SK-N-SH (cell line): Measurements from ENCODE around the gene GALE. TPM values are rescaled to one million over a fixed set of nuclear protein-coding genes. Genes with fewer than 3 reads are reported as not detected.

Experiments used
- CTCF ChIA-PET: fragments of 300-600, 350-600 bp; formaldehyde crosslinking; extraction: SDS; loops from one replicate; lab custom pipeline; 2021; lab: Yijun Ruan, JAX
- POLR2A ChIA-PET: fragments of 350-600 bp; sonication (Branson Sonifier 250); formaldehyde crosslinking; extraction: SDS; loops from one replicate; lab custom pipeline; 2020; ENCODE audit warnings: antibody characterized with exemption, inconsistent platforms; lab: Yijun Ruan, JAX
- DNase-seq: peaks from one replicate; pipeline ENCODE4 v3.0.0; 2012
- H2AFZ ChIP-seq: fragments of 200-600 bp; sonication (generic); 2 replicates; pipeline ENCODE4 v1.8.1; 2016; ENCODE audit warnings: antibody characterized with exemption, mild to moderate bottlenecking, low read depth
- H3F3A ChIP-seq: fragments of 200-600 bp; sonication (generic); replicated peaks from 2 replicates; pipeline ENCODE3; 2016; ENCODE audit warnings: antibody characterized with exemption, mild to moderate bottlenecking; ENCODE audit not compliant: insufficient read depth
- H3K27ac ChIP-seq, 2 experiments: fragments of 200-500 bp in 1 of 2; fragments of 200-600 bp in 1 of 2; sonication (Bioruptor generic) in 1 of 2; sonication (generic), shearing (Covaris generic) in 1 of 2; 2 replicates each; pipeline versions ENCODE4 v1.5.1 to v1.6.1; 2014 to 2016; ENCODE audit warnings: low read depth in 2 of 2, inconsistent platforms in 1 of 2, low read length in 1 of 2, mild to moderate bottlenecking in 1 of 2, mixed read lengths in 1 of 2
- H3K27me3 ChIP-seq: fragments of 200-600 bp; sonication (generic), shearing (Covaris generic); 2 replicates; pipeline ENCODE4 v1.6.1; 2016; ENCODE audit warnings: mixed run types; ENCODE audit not compliant: insufficient read depth
- H3K36me3 ChIP-seq, 2 experiments: fragments of 200-500 bp in 1 of 2; fragments of 200-600 bp in 1 of 2; sonication (Bioruptor generic) in 1 of 2; sonication (generic) in 1 of 2; replicated peaks in 1 of 2; 2 replicates each; pipeline versions ENCODE3 to v1.5.1; 2014 to 2016; ENCODE audit warnings: low read length in 1 of 2, mild to moderate bottlenecking in 1 of 2; ENCODE audit not compliant: insufficient read depth in 2 of 2, control insufficient read depth in 1 of 2
- H3K4me1 ChIP-seq, 2 experiments: fragments of 200-500 bp in 1 of 2; fragments of 200-600 bp in 1 of 2; sonication (Bioruptor generic) in 1 of 2; sonication (generic), shearing (Covaris generic) in 1 of 2; 2 replicates each; pipeline versions ENCODE4 v1.5.1 to v1.6.1; 2014 to 2016; ENCODE audit warnings: low read depth in 1 of 2, low read length in 1 of 2, mixed run types in 1 of 2; ENCODE audit not compliant: insufficient read depth in 2 of 2, control insufficient read depth in 1 of 2
- H3K4me2 ChIP-seq: fragments of 200-600 bp; sonication (generic), shearing (Covaris generic); 2 replicates; pipeline ENCODE4 v1.6.1; 2017; ENCODE audit warnings: mixed run types
- H3K4me3 ChIP-seq, 2 experiments: fragments of 200-500 bp in 1 of 2; fragments of 200-600 bp in 1 of 2; sonication (Bioruptor generic) in 1 of 2; sonication (generic), shearing (Covaris generic) in 1 of 2; 2 replicates each; pipeline versions ENCODE4 v1.5.1 to v1.8.1; 2014 to 2016; ENCODE audit warnings: low read depth in 2 of 2, inconsistent platforms in 1 of 2, low read length in 1 of 2, mild to moderate bottlenecking in 1 of 2, mixed read lengths in 1 of 2, moderate library complexity in 1 of 2
- H3K79me2 ChIP-seq: fragments of 200-600 bp; sonication (generic); 2 replicates; pipeline ENCODE4 v1.8.1; 2017; ENCODE audit warnings: mild to moderate bottlenecking; ENCODE audit not compliant: insufficient read depth
- H3K9ac ChIP-seq: fragments of 200-600 bp; sonication (generic); 2 replicates; pipeline ENCODE4 v1.6.1; 2017; ENCODE audit warnings: mixed run types
- H3K9me2 ChIP-seq: fragments of 200-600 bp; sonication (generic); 2 replicates; pipeline ENCODE4 v1.6.1; 2017; ENCODE audit warnings: mixed run types
- H3K9me3 ChIP-seq: fragments of 200-600 bp; sonication (generic); 2 replicates; pipeline ENCODE4 v1.6.1; 2017; ENCODE audit warnings: mixed run types, mild to moderate bottlenecking, moderate library complexity
- H4K20me1 ChIP-seq: fragments of 200-600 bp; sonication (generic); 2 replicates; pipeline ENCODE4 v1.6.1; 2017; ENCODE audit warnings: mild to moderate bottlenecking, mixed run types; ENCODE audit not compliant: insufficient read depth
- EP300 ChIP-seq, 2 experiments: IDR thresholded peaks; 2 replicates each; pipeline versions ENCODE4 v1.4.0 to v1.6.1; 2012; ENCODE audit warnings: borderline replicate concordance in 1 of 2, low read depth in 1 of 2, low read length in 1 of 2
- EZH2phosphoT487 ChIP-seq: fragments of 200-600 bp; sonication (generic); IDR thresholded peaks from 2 replicates; pipeline ENCODE4 v1.6.1; 2017; ENCODE audit warnings: low read depth, mixed run types, mild to moderate bottlenecking, antibody characterized with exemption, moderate library complexity, borderline replicate concordance
- FOSL2 ChIP-seq: IDR thresholded peaks from 2 replicates; pipeline ENCODE4 v1.4.0; 2012; ENCODE audit warnings: low read depth, mild to moderate bottlenecking, moderate library complexity, borderline replicate concordance
- FOXM1 ChIP-seq: IDR thresholded peaks from 2 replicates; pipeline ENCODE4 v1.4.0; 2012; ENCODE audit warnings: low read depth, mild to moderate bottlenecking
- MEF2A ChIP-seq: IDR thresholded peaks from 2 replicates; pipeline ENCODE4 v1.4.0; 2012; ENCODE audit warnings: low read depth, borderline replicate concordance
- MXI1 ChIP-seq: IDR thresholded peaks from 2 replicates; pipeline ENCODE4 v1.6.1; 2012; ENCODE audit warnings: mild to moderate bottlenecking, low read depth, low read length, improper control_type of control experiment
- NFIC ChIP-seq: IDR thresholded peaks from 2 replicates; pipeline ENCODE4 v1.4.0; 2012; ENCODE audit warnings: borderline replicate concordance
- NRF1 ChIP-seq: IDR thresholded peaks from 2 replicates; pipeline ENCODE4 v1.6.1; 2012; ENCODE audit warnings: low read depth, mild to moderate bottlenecking, low read length
- RAD21 ChIP-seq: IDR thresholded peaks from 2 replicates; pipeline ENCODE4 v1.6.1; 2012; ENCODE audit warnings: mild to moderate bottlenecking, low read length
- RCOR1 ChIP-seq: fragments of 150-350 bp; IDR thresholded peaks from 2 replicates; pipeline ENCODE4 v1.6.1; 2017; ENCODE audit warnings: antibody characterized with exemption, low read length
- RXRA ChIP-seq: IDR thresholded peaks from 2 replicates; pipeline ENCODE4 v1.4.0; 2012; ENCODE audit warnings: low read depth, mild to moderate bottlenecking, borderline replicate concordance
- SMC3 ChIP-seq: IDR thresholded peaks from 2 replicates; pipeline ENCODE4 v1.6.1; 2012; ENCODE audit warnings: low read depth, low read length, improper control_type of control experiment
- TCF12 ChIP-seq: IDR thresholded peaks from 2 replicates; pipeline ENCODE4 v1.4.0; 2012
- WGBS: methylation state at CpG from one replicate; pipeline ENCODE4 v1.1.6; 2017; ENCODE audit warnings: low lambda C conversion rate; 5-methylcytosine and 5-hydroxymethylcytosine counted together
- polyA plus RNA-seq, 3 experiments: library from polyadenylated mRNA; depleted of rRNA; stranded (reverse); fragments of >200 nt; gene quantifications; 2 replicates each; pipeline ENCODE4 v1.2.3, GENCODE V29; 2012
- TF ChIP-seq, protein P1 (sequence below): IDR thresholded peaks from 2 replicates; pipeline ENCODE4 v1.4.0; 2012; ENCODE audit warnings: low read depth, borderline replicate concordance
- TF ChIP-seq, protein P2 (sequence below): fragments of 150-350 bp; IDR thresholded peaks from 2 replicates; pipeline ENCODE4 v1.6.1; 2017; ENCODE audit warnings: antibody characterized with exemption, low read length, low read depth, borderline replicate concordance
- TF ChIP-seq, protein P3 (sequence below): fragments of 150-350 bp; IDR thresholded peaks from 2 replicates; pipeline ENCODE4 v1.6.1; 2016; ENCODE audit warnings: mild to moderate bottlenecking, low read depth, low read length
- TF ChIP-seq, protein P4 (sequence below): IDR thresholded peaks from 2 replicates; pipeline ENCODE4; 2012
- TF ChIP-seq, protein P5 (sequence below): fragments of 200-600 bp; sonication (generic); IDR thresholded peaks from 2 replicates; pipeline ENCODE4 v1.6.1; 2017; ENCODE audit warnings: antibody characterized with exemption, mild to moderate bottlenecking, moderate library complexity

Gene GALE
- polyA plus RNA-seq, 1 of the 3 experiments (the other 2 are of a cell fraction), result 71.7 TPM

DNA sequence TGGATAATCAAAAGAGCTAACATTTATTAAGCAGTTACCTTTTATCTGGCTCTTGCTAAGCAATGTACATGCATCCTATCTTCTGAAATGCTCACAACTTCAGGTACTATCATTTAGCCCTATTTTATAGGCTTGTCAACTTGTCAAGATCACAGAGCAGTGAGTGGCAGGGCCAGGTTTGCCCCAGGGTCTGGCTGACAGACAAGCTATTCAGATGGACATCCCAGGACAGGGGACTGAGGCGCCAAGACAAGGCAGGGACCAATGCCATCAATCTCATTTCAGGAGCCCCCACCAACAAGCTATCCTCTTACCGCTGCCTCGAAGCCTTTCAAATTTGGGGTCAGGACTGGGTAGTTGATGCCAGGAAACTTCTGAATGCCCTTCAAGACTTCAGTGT, 15.8 kb upstream of the GALE start (continued):
- TF ChIP-seq FOSL2 (no peak), NRF1 (no peak)
- TF ChIP-seq, protein P1, sequence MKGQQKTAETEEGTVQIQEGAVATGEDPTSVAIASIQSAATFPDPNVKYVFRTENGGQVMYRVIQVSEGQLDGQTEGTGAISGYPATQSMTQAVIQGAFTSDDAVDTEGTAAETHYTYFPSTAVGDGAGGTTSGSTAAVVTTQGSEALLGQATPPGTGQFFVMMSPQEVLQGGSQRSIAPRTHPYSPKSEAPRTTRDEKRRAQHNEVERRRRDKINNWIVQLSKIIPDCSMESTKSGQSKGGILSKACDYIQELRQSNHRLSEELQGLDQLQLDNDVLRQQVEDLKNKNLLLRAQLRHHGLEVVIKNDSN, result no peak

DNA sequence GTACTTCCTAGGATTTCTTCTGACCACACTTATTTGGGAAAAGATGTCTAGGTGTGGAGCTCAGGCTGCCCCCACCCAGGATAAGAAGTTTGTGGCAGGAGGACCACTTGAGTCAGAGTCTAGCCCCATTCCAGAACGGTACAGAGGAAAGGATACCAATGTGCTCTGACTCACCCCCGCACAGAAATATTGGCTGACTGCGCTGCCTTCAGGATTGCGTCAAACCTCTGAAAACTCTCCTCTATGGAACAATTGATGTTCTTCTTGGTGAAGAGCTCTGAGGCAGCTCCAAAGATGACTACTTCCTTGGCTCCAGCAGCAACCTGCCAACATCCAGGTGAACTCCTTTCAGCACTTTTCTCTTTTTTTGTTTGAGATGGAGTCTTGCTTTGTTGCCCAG, 13.5 kb upstream of the GALE start:
- no peak overlapping the region for H3K4me3 ChIP-seq
- H3K27me3 ChIP-seq, result no peaks in the 10 kb centered on the region
- POLR2A ChIA-PET, result no interaction called here

More for the DNA sequence above, 13.5 kb upstream of the GALE start:
- Histone ChIP-seq H3K4me1 (no peaks in the 10 kb centered on the region), H4K20me1 (no peaks in the 10 kb centered on the region), H3F3A (no peaks in the 10 kb centered on the region), H3K79me2 (no peaks in the 10 kb centered on the region), H3K36me3 (peaks cover 13 to 14% of the 10 kb centered on the region in 2 experiments), H3K9ac (no peak overlapping the region), H3K9me3 (no peaks in the 10 kb centered on the region), H3K27ac (no peak overlapping the region), H3K4me2 (no peak overlapping the region), H2AFZ (no peak overlapping the region), H3K9me2 (no peaks in the 10 kb centered on the region)
- CTCF ChIA-PET, result interaction anchor here (1.2 to 1.6 kb wide), 2 partner anchors 10 to 11 kb away, joined by 4 to 6 read pairs; no protein-coding TSS in a partner anchor
- no peak for DNase-seq
- TF ChIP-seq EZH2phosphoT487 (no peak), SMC3 (no peak), EP300 (IDR thresholded peaks at IDR 0.05; ENCODE audit: borderline replicate concordance in 1 of 2, low read depth in 1 of 2, low read length in 1 of 2) (no peak), RCOR1 (no peak), MEF2A (no peak), TCF12 (no peak), NFIC (no peak), MXI1 (no peak), RAD21 (no peak), RXRA (no peak), FOXM1 (no peak)
- TF ChIP-seq, protein P2, sequence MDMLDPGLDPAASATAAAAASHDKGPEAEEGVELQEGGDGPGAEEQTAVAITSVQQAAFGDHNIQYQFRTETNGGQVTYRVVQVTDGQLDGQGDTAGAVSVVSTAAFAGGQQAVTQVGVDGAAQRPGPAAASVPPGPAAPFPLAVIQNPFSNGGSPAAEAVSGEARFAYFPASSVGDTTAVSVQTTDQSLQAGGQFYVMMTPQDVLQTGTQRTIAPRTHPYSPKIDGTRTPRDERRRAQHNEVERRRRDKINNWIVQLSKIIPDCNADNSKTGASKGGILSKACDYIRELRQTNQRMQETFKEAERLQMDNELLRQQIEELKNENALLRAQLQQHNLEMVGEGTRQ, result no peak
- TF ChIP-seq, protein P3, sequence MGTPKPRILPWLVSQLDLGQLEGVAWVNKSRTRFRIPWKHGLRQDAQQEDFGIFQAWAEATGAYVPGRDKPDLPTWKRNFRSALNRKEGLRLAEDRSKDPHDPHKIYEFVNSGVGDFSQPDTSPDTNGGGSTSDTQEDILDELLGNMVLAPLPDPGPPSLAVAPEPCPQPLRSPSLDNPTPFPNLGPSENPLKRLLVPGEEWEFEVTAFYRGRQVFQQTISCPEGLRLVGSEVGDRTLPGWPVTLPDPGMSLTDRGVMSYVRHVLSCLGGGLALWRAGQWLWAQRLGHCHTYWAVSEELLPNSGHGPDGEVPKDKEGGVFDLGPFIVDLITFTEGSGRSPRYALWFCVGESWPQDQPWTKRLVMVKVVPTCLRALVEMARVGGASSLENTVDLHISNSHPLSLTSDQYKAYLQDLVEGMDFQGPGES, result no peak
- TF ChIP-seq, protein P4, sequence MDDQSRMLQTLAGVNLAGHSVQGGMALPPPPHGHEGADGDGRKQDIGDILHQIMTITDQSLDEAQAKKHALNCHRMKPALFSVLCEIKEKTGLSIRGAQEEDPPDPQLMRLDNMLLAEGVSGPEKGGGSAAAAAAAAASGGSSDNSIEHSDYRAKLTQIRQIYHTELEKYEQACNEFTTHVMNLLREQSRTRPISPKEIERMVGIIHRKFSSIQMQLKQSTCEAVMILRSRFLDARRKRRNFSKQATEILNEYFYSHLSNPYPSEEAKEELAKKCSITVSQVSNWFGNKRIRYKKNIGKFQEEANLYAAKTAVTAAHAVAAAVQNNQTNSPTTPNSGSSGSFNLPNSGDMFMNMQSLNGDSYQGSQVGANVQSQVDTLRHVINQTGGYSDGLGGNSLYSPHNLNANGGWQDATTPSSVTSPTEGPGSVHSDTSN, result no peak
- TF ChIP-seq, protein P5, sequence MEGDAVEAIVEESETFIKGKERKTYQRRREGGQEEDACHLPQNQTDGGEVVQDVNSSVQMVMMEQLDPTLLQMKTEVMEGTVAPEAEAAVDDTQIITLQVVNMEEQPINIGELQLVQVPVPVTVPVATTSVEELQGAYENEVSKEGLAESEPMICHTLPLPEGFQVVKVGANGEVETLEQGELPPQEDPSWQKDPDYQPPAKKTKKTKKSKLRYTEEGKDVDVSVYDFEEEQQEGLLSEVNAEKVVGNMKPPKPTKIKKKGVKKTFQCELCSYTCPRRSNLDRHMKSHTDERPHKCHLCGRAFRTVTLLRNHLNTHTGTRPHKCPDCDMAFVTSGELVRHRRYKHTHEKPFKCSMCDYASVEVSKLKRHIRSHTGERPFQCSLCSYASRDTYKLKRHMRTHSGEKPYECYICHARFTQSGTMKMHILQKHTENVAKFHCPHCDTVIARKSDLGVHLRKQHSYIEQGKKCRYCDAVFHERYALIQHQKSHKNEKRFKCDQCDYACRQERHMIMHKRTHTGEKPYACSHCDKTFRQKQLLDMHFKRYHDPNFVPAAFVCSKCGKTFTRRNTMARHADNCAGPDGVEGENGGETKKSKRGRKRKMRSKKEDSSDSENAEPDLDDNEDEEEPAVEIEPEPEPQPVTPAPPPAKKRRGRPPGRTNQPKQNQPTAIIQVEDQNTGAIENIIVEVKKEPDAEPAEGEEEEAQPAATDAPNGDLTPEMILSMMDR, result no peak
- WGBS, result 100% methylated on average over 2 of the region's 4 CpGs
